Smooth muscle cell (in vitro differentiated cells): ENCODE data around the gene DEPP1. TPM values are rescaled to one million over a fixed set of nuclear protein-coding genes. Genes with fewer than 3 reads are reported as not detected.

ENCODE experiments used
- DNase-seq: peaks from one replicate; lab custom pipeline; 2025; ENCODE audit not compliant: unreplicated experiment; lab: John Stamatoyannopoulos, UW
- H2AFZ ChIP-seq: fragments of 200-600 bp; sonication (generic); 2 replicates; pipeline ENCODE4 v1.6.0; 2016; ENCODE audit warnings: antibody characterized with exemption, low read depth, mild to moderate bottlenecking
- H3F3A ChIP-seq: fragments of 200-600 bp; sonication (generic); 2 replicates; pipeline ENCODE4 v1.6.0; 2017; ENCODE audit warnings: antibody characterized with exemption, low read depth
- H3K27ac ChIP-seq: fragments of 200-600 bp; sonication (generic); 2 replicates; pipeline ENCODE4 v1.5.1; 2016; ENCODE audit warnings: low read depth, mild to moderate bottlenecking
- H3K27me3 ChIP-seq: fragments of 200-600 bp; sonication (generic); 2 replicates; pipeline ENCODE4 v1.6.1; 2016; ENCODE audit warnings: low read depth, mild to moderate bottlenecking
- H3K36me3 ChIP-seq: fragments of 200-600 bp; sonication (generic); 2 replicates; pipeline ENCODE4 v1.5.1; 2016; ENCODE audit warnings: low read depth
- H3K4me1 ChIP-seq: fragments of 200-600 bp; sonication (generic); 2 replicates; pipeline ENCODE4 v1.5.1; 2016; ENCODE audit warnings: low read depth
- H3K4me2 ChIP-seq: fragments of 200-600 bp; sonication (generic); 2 replicates; pipeline ENCODE4 v1.6.0; 2016; ENCODE audit warnings: mild to moderate bottlenecking
- H3K4me3 ChIP-seq: fragments of 200-600 bp; sonication (generic); 2 replicates; pipeline ENCODE4 v1.5.1; 2016; ENCODE audit warnings: mild to moderate bottlenecking
- H3K79me2 ChIP-seq: fragments of 200-600 bp; sonication (generic); 2 replicates; pipeline ENCODE4 v1.6.0; 2016; ENCODE audit warnings: low read depth, mild to moderate bottlenecking
- H3K9ac ChIP-seq: fragments of 200-600 bp; sonication (generic); 2 replicates; pipeline ENCODE4 v1.6.0; 2016; ENCODE audit warnings: low read depth
- H3K9me3 ChIP-seq: fragments of 200-600 bp; sonication (generic); replicated peaks from 2 replicates; pipeline ENCODE4 v1.5.1; 2016; ENCODE audit warnings: low read depth
- H4K20me1 ChIP-seq: fragments of 200-600 bp; sonication (generic); 2 replicates; pipeline ENCODE4 v1.6.0; 2016; ENCODE audit warnings: low read depth
- CTCF ChIP-seq: fragments of 200-600 bp; sonication (generic); IDR thresholded peaks from 2 replicates; pipeline ENCODE4 v1.5.1; 2017; ENCODE audit warnings: borderline replicate concordance, mild to moderate bottlenecking, antibody characterized with exemption; ENCODE audit not compliant: insufficient read depth, poor library complexity, severe bottlenecking
- WGBS: methylation state at CpG from one replicate; pipeline ENCODE4 v1.1.7; 2016; ENCODE audit warnings: low lambda C conversion rate; 5-methylcytosine and 5-hydroxymethylcytosine counted together
- polyA plus RNA-seq: library from polyadenylated mRNA; unstranded; fragments of >200 nt; fragmentation: Nextera tagmentation; extraction: Ambion mirVana; gene quantifications from 2 replicates; pipeline ENCODE4 v1.2.1, GENCODE V29; 2016
- total RNA-seq: library from RNA; depleted of rRNA; stranded (reverse); fragments of >200 nt; gene quantifications from 2 replicates; pipeline ENCODE4 v1.2.3, GENCODE V29; 2014

DEPP1 gene
- total and polyA plus RNA-seq, 2 experiments from 2014 or later, result 12.9 to 13.2 TPM

GRCh38 chr10:44937196-44938005, 41.2 kb downstream of the DEPP1 start:
- Histone ChIP-seq H3K4me1 (no peaks in the 10 kb centered on the region), H3K4me2 (no peak overlapping the region), H3K9ac (no peak overlapping the region), H3K27ac (no peak overlapping the region), H3K27me3 (no peaks in the 10 kb centered on the region), H3F3A (no peaks in the 10 kb centered on the region), H3K9me3 (no peaks in the 10 kb centered on the region), H2AFZ (no peak overlapping the region), H3K4me3 (no peak overlapping the region), H4K20me1 (no peaks in the 10 kb centered on the region), H3K36me3 (no peaks in the 10 kb centered on the region), H3K79me2 (no peaks in the 10 kb centered on the region)
- 93% methylated on average over 9 of the region's 9 CpGs for WGBS
- TF ChIP-seq CTCF, result no peak
- DNase-seq, result no peak

- Histone ChIP-seq H3K4me3 (no peak overlapping the region), H2AFZ (no peak overlapping the region), H4K20me1 (no peaks in the 10 kb centered on the region), H3K9me3 (no peaks in the 10 kb centered on the region), H3K4me1 (no peaks in the 10 kb centered on the region), H3K36me3 (no peaks in the 10 kb centered on the region), H3K9ac (no peak overlapping the region), H3K4me2 (no peak overlapping the region), H3F3A (no peaks in the 10 kb centered on the region), H3K79me2 (no peaks in the 10 kb centered on the region), H3K27me3 (no peaks in the 10 kb centered on the region), H3K27ac (peak overlapping the region; percentile 62)
- DNase-seq, result no peak
- no peak for TF ChIP-seq CTCF
- WGBS, result 87% methylated on average over 7 of the region's 7 CpGs
Measured at GRCh38 chr10:44936314-44936975, 42.2 kb downstream of the DEPP1 start.

GRCh38 chr10:44935966-44936295, 42.7 kb downstream of the DEPP1 start:
- no peaks in the 10 kb centered on the region for H3F3A ChIP-seq
- no peaks in the 10 kb centered on the region for H3K79me2 ChIP-seq
- H3K36me3 ChIP-seq, result no peaks in the 10 kb centered on the region
- no peaks in the 10 kb centered on the region for H3K27me3 ChIP-seq
- TF ChIP-seq CTCF, result no peak
- peak overlapping the region; percentile 62 for H3K27ac ChIP-seq
- no peak overlapping the region for H2AFZ ChIP-seq
- no peaks in the 10 kb centered on the region for H3K4me1 ChIP-seq
- no peaks in the 10 kb centered on the region for H4K20me1 ChIP-seq
- WGBS, result 62% methylated on average over 3 of the region's 3 CpGs
- no peak overlapping the region for H3K4me2 ChIP-seq
- H3K9me3 ChIP-seq, result no peaks in the 10 kb centered on the region
- no peak for DNase-seq
- no peak overlapping the region for H3K4me3 ChIP-seq
- no peak overlapping the region for H3K9ac ChIP-seq
